IMR-90 (cell line): ENCODE measurements around the gene NOD1. TPM values are rescaled to one million over a fixed set of nuclear protein-coding genes. Genes with fewer than 3 reads are reported as not detected.

Experiments
- ATAC-seq: fragments of 200-7000 bp; cut with Tn5 transposase; 2 replicates; pipeline ENCODE4 v1.9.1; 2020; ENCODE audit warnings: low read depth, mild to moderate bottlenecking, moderate library complexity
- BruUV-seq: library from RNA; stranded (reverse); fragments of 400-500 nt; replicated peaks from 2 replicates; lab custom pipeline; 2021; lab: Mats Ljungman, UMichigan
- CTCF ChIA-PET: fragments of 300-600 bp; formaldehyde crosslinking; extraction: SDS; loops from one replicate; lab custom pipeline; 2021; ENCODE audit warnings: antibody characterized with exemption; lab: Yijun Ruan, JAX
- POLR2A ChIA-PET: fragments of 300-600 bp; sonication (Branson Sonifier 250); formaldehyde crosslinking; loops from one replicate; lab custom pipeline; 2022; ENCODE audit warnings: antibody characterized with exemption; ENCODE audit not compliant: unreplicated experiment; lab: Charles Lee
- DNase-seq: peaks from one replicate; pipeline ENCODE4 v3.0.0; 2013
- H2AFZ ChIP-seq: replicated peaks from 2 replicates; pipeline ENCODE3; 2013; ENCODE audit warnings: low read length, mild to moderate bottlenecking; ENCODE audit not compliant: poor library complexity
- H2AK5ac ChIP-seq: 2 replicates; pipeline ENCODE4 v1.6.1; 2013; ENCODE audit warnings: low read depth, low read length, inconsistent platforms
- H2AK9ac ChIP-seq: replicated peaks from 2 replicates; pipeline ENCODE3; 2013; ENCODE audit warnings: mild to moderate bottlenecking, low read depth, low read length, moderate library complexity; ENCODE audit not compliant: poor library complexity
- H2BK120ac ChIP-seq: 2 replicates; pipeline ENCODE4 v1.6.1; 2013; ENCODE audit warnings: low read depth, low read length, inconsistent platforms
- H2BK15ac ChIP-seq: 3 replicates; pipeline ENCODE4 v1.6.1; 2013; ENCODE audit warnings: low read depth, low read length, inconsistent platforms
- H2BK20ac ChIP-seq: 2 replicates; pipeline ENCODE4 v1.6.1; 2013; ENCODE audit warnings: low read depth, mild to moderate bottlenecking, inconsistent platforms, low read length, moderate library complexity
- H2BK5ac ChIP-seq: 2 replicates; pipeline ENCODE4 v1.6.1; 2013; ENCODE audit warnings: mild to moderate bottlenecking, low read depth, low read length, inconsistent platforms; ENCODE audit not compliant: poor library complexity, severe bottlenecking
- H3K14ac ChIP-seq: replicated peaks from 2 replicates; pipeline ENCODE4 v1.6.1; 2013; ENCODE audit warnings: low read depth, low read length, inconsistent platforms
- H3K18ac ChIP-seq: 2 replicates; pipeline ENCODE4 v1.6.1; 2013; ENCODE audit warnings: low read depth, low read length, control low read depth
- H3K23ac ChIP-seq: 2 replicates; pipeline ENCODE4 v1.6.1; 2013; ENCODE audit warnings: low read depth, low read length, inconsistent platforms
- H3K27ac ChIP-seq: 2 replicates; pipeline ENCODE4 v1.5.1; 2013; ENCODE audit warnings: mild to moderate bottlenecking, control low read depth, low read length; ENCODE audit not compliant: insufficient read depth
- H3K27me3 ChIP-seq: 2 replicates; pipeline ENCODE4 v1.6.1; 2013; ENCODE audit warnings: low read length; ENCODE audit not compliant: control insufficient read depth, insufficient read depth
- H3K36me3 ChIP-seq: 2 replicates; pipeline ENCODE4 v1.6.1; 2013; ENCODE audit warnings: low read length, mixed read lengths; ENCODE audit not compliant: control insufficient read depth, insufficient read depth
- H3K4ac ChIP-seq: 2 replicates; pipeline ENCODE4 v1.6.1; 2013; ENCODE audit warnings: low read depth, low read length, inconsistent platforms
- H3K4me1 ChIP-seq: 2 replicates; pipeline ENCODE4 v1.6.1; 2013; ENCODE audit warnings: low read length, mixed read lengths; ENCODE audit not compliant: control insufficient read depth, insufficient read depth
- H3K4me2 ChIP-seq: 2 replicates; pipeline ENCODE4 v1.6.1; 2013; ENCODE audit warnings: low read depth, mild to moderate bottlenecking, control low read depth, low read length, moderate library complexity
- H3K4me3 ChIP-seq: 2 replicates; pipeline ENCODE4 v1.5.1; 2013; ENCODE audit warnings: low read depth, mild to moderate bottlenecking, control low read depth, low read length, moderate library complexity; ENCODE audit not compliant: insufficient read depth
- H3K56ac ChIP-seq: 2 replicates; pipeline ENCODE4 v1.6.1; 2013; ENCODE audit warnings: low read length, inconsistent platforms; ENCODE audit not compliant: insufficient read depth; ENCODE audit errors: extremely low read depth
- H3K79me1 ChIP-seq, 2 experiments: 2 replicates each; pipeline ENCODE4 v1.6.1; 2013; ENCODE audit warnings: low read length in 2 of 2, inconsistent platforms in 1 of 2, low read depth in 1 of 2
- H3K9ac ChIP-seq: 2 replicates; pipeline ENCODE4 v1.6.1; 2013; ENCODE audit warnings: low read depth, low read length, control low read depth
- H3K9me1 ChIP-seq: 2 replicates; pipeline ENCODE4 v1.6.1; 2013; ENCODE audit warnings: low read length, inconsistent platforms; ENCODE audit not compliant: insufficient read depth
- H3K9me3 ChIP-seq: 2 replicates; pipeline ENCODE4 v1.6.1; 2013; ENCODE audit warnings: low read length; ENCODE audit not compliant: control insufficient read depth, insufficient read depth
- H4K20me1 ChIP-seq: 2 replicates; pipeline ENCODE4 v1.6.1; 2013; ENCODE audit warnings: low read length, inconsistent platforms; ENCODE audit not compliant: insufficient read depth
- H4K5ac ChIP-seq: 2 replicates; pipeline ENCODE4 v1.6.1; 2013; ENCODE audit warnings: mild to moderate bottlenecking, low read depth, low read length, control low read depth
- H4K8ac ChIP-seq, 2 experiments: 2 replicates each; pipeline ENCODE4 v1.6.1; 2013; ENCODE audit warnings: low read depth in 2 of 2, low read length in 2 of 2, control low read depth in 1 of 2, inconsistent platforms in 1 of 2
- H4K91ac ChIP-seq: 2 replicates; pipeline ENCODE4 v1.6.1; 2013; ENCODE audit warnings: low read depth, low read length, inconsistent platforms; ENCODE audit not compliant: insufficient read depth
- BHLHE40 ChIP-seq: fragments of 150-350 bp; IDR thresholded peaks from 2 replicates; pipeline ENCODE4 v1.6.1; 2016; ENCODE audit warnings: mild to moderate bottlenecking, low read depth, low read length
- CEBPB ChIP-seq: IDR thresholded peaks from 2 replicates; pipeline ENCODE4 v1.6.1; 2012; ENCODE audit warnings: low read depth, low read length, improper control_type of control experiment
- CHD1 ChIP-seq: IDR thresholded peaks from 2 replicates; pipeline ENCODE4 v1.6.1; 2012; ENCODE audit warnings: low read depth, low read length, improper control_type of control experiment
- FOS ChIP-seq: fragments of 150-350 bp; IDR thresholded peaks from 2 replicates; pipeline ENCODE4 v1.6.1; 2016; ENCODE audit warnings: low read depth, low read length
- MAFK ChIP-seq: IDR thresholded peaks from 2 replicates; pipeline ENCODE4 v1.6.1; 2012; ENCODE audit warnings: low read depth, low read length, improper control_type of control experiment
- MAZ ChIP-seq: IDR thresholded peaks from 2 replicates; pipeline ENCODE4 v1.6.1; 2012; ENCODE audit warnings: low read depth, mild to moderate bottlenecking, low read length, improper control_type of control experiment, moderate library complexity, borderline replicate concordance
- MXI1 ChIP-seq: IDR thresholded peaks from 2 replicates; pipeline ENCODE4 v1.6.1; 2012; ENCODE audit warnings: low read depth, mild to moderate bottlenecking, low read length, moderate library complexity, borderline replicate concordance
- NFE2L2 ChIP-seq: fragments of 150-350 bp; IDR thresholded peaks from 2 replicates; pipeline ENCODE4 v1.6.1; 2016; ENCODE audit warnings: low read depth, mild to moderate bottlenecking, low read length
- POLR2A ChIP-seq: IDR thresholded peaks from 2 replicates; pipeline ENCODE4 v1.6.1; 2012; ENCODE audit warnings: mild to moderate bottlenecking, low read depth, low read length
- RCOR1 ChIP-seq: IDR thresholded peaks from 2 replicates; pipeline ENCODE4 v1.6.1; 2012; ENCODE audit warnings: mild to moderate bottlenecking, low read length, improper control_type of control experiment; ENCODE audit not compliant: insufficient replicate concordance
- RFX5 ChIP-seq: IDR thresholded peaks from 2 replicates; pipeline ENCODE4 v1.8.0; 2012; ENCODE audit warnings: low read depth, mild to moderate bottlenecking, low read length, moderate library complexity
- SMC3 ChIP-seq: fragments of 150-350 bp; IDR thresholded peaks from 2 replicates; pipeline ENCODE4 v1.6.1; 2016; ENCODE audit warnings: low read depth, mild to moderate bottlenecking, antibody characterized with exemption, low read length, moderate library complexity
- WGBS, 2 experiments: methylation state at CpG; one replicate each; pipeline versions ENCODE4 v1.1.5 to v1.1.7; 2013; ENCODE audit warnings: missing lambda C conversion rate in 2 of 2; ENCODE audit not compliant: insufficient read length in 1 of 2; ENCODE audit errors: extremely low coverage in 2 of 2; 5-methylcytosine and 5-hydroxymethylcytosine counted together
- dilution Hi-C: fragments of 300-500 bp; cut with HindIII; formaldehyde crosslinking; loops from one replicate; pipeline ENCODE4 v1.14.3; 2018; ENCODE audit warnings: low sequenced_read_pairs; ENCODE audit not compliant: unreplicated experiment
- in situ Hi-C: fragments of 300-500 bp; cut with MboI; formaldehyde crosslinking; loops from 3 replicates; pipeline ENCODE4 v1.14.3; 2019; ENCODE audit warnings: low sequenced_read_pairs, inconsistent platforms, mixed read lengths
- intact Hi-C: fragments of 100-400 bp; cut with micrococcal nuclease; formaldehyde crosslinking; loops from 2 replicates; pipeline ENCODE4 v1.10.0; 2022
- polyA plus RNA-seq, 3 experiments: library from polyadenylated mRNA; depleted of rRNA; stranded (reverse); fragments of >200 nt; gene quantifications; 2 replicates each; pipeline ENCODE4 v1.2.3, GENCODE V29; 2012; ENCODE audit warnings: low replicate concordance in 1 of 3
- total RNA-seq: library from RNA; depleted of rRNA; stranded (reverse); fragments of >200 nt; gene quantifications from 2 replicates; pipeline ENCODE4 v1.2.3, GENCODE V29; 2012
- TF ChIP-seq, protein P1 (sequence below): conservative IDR thresholded peaks from 2 replicates; pipeline ENCODE4 v1.5.1; 2012; ENCODE audit warnings: mild to moderate bottlenecking, low read depth, low read length, improper control_type of control experiment
- TF ChIP-seq, protein P2 (sequence below): fragments of 150-350 bp; IDR thresholded peaks from 2 replicates; pipeline ENCODE4 v1.6.1; 2017; ENCODE audit warnings: mild to moderate bottlenecking, antibody characterized with exemption, low read length, low read depth
- TF ChIP-seq, protein P3 (sequence below): fragments of 150-350 bp; IDR thresholded peaks from 2 replicates; pipeline ENCODE4 v1.6.1; 2016; ENCODE audit warnings: low read depth, mild to moderate bottlenecking, low read length, moderate library complexity, borderline replicate concordance

Gene NOD1
- total and polyA plus RNA-seq, 2 of the 4 experiments (the other 2 are of a cell fraction): 1.8 to 3.0 TPM

DNA sequence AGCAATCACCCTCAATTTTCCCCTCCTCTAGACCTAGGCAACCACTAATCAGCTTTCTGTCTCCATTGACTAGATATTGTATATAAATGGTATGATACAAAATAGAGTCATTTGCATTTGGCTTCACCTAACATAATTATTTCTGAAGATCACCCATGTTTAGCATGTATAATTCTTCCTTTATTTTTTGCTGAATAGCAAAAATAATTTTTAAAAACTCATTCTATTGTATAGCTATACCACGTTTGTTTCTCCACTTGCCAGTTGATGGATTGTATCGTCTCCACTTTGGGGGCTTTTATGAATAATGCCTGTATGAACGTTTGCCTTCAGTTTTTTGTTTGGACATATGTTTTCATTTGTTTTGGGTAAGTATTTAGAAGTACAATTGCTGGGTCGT, 98.8 kb downstream of the NOD1 start:
- intact Hi-C loops (no loop called here), in situ Hi-C loops (no loop called here), dilution Hi-C loops (no loop called here)
- H2AK9ac ChIP-seq: no peak overlapping the region
- no peak overlapping the region for H2AK5ac ChIP-seq
- TF ChIP-seq NFE2L2 (no peak), CEBPB (no peak), MXI1 (no peak), MAFK (no peak), SMC3 (no peak), CHD1 (no peak), FOS (no peak), BHLHE40 (no peak), MAZ (no peak), RCOR1 (no peak), POLR2A (no peak), RFX5 (no peak)
- TF ChIP-seq, protein P1, sequence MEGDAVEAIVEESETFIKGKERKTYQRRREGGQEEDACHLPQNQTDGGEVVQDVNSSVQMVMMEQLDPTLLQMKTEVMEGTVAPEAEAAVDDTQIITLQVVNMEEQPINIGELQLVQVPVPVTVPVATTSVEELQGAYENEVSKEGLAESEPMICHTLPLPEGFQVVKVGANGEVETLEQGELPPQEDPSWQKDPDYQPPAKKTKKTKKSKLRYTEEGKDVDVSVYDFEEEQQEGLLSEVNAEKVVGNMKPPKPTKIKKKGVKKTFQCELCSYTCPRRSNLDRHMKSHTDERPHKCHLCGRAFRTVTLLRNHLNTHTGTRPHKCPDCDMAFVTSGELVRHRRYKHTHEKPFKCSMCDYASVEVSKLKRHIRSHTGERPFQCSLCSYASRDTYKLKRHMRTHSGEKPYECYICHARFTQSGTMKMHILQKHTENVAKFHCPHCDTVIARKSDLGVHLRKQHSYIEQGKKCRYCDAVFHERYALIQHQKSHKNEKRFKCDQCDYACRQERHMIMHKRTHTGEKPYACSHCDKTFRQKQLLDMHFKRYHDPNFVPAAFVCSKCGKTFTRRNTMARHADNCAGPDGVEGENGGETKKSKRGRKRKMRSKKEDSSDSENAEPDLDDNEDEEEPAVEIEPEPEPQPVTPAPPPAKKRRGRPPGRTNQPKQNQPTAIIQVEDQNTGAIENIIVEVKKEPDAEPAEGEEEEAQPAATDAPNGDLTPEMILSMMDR: no peak
- TF ChIP-seq, protein P2, sequence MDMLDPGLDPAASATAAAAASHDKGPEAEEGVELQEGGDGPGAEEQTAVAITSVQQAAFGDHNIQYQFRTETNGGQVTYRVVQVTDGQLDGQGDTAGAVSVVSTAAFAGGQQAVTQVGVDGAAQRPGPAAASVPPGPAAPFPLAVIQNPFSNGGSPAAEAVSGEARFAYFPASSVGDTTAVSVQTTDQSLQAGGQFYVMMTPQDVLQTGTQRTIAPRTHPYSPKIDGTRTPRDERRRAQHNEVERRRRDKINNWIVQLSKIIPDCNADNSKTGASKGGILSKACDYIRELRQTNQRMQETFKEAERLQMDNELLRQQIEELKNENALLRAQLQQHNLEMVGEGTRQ: no peak
- TF ChIP-seq, protein P3, sequence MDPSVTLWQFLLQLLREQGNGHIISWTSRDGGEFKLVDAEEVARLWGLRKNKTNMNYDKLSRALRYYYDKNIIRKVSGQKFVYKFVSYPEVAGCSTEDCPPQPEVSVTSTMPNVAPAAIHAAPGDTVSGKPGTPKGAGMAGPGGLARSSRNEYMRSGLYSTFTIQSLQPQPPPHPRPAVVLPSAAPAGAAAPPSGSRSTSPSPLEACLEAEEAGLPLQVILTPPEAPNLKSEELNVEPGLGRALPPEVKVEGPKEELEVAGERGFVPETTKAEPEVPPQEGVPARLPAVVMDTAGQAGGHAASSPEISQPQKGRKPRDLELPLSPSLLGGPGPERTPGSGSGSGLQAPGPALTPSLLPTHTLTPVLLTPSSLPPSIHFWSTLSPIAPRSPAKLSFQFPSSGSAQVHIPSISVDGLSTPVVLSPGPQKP: no peak
- H2BK5ac ChIP-seq: no peak overlapping the region
- H3K14ac ChIP-seq: no peak overlapping the region
- DNase-seq (no peak), ATAC-seq (no peak)
- no peak overlapping the region for H2AFZ ChIP-seq
- no peak overlapping the region for H3K4me3 ChIP-seq
- H3K4ac ChIP-seq: no peak overlapping the region
- POLR2A ChIA-PET: no interaction called here
- no peaks in the 10 kb centered on the region for H3K36me3 ChIP-seq
- H4K20me1 ChIP-seq: no peaks in the 10 kb centered on the region
- no CpG with 5 or more reads among the region's 4 CpGs for WGBS, 2 experiments
- no peak overlapping the region for H3K4me2 ChIP-seq
- no peak overlapping the region for H2BK15ac ChIP-seq
- no peak overlapping the region for H4K5ac ChIP-seq
- CTCF ChIA-PET: no interaction called here
- no peak overlapping the region for H3K9ac ChIP-seq
- H3K9me3 ChIP-seq: no peaks in the 10 kb centered on the region
- H3K9me1 ChIP-seq: no peaks in the 10 kb centered on the region
- H3K4me1 ChIP-seq: no peaks in the 10 kb centered on the region
- H4K8ac ChIP-seq: no peak overlapping the region
- no peaks in the 10 kb centered on the region for H3K79me1 ChIP-seq
- H3K27me3 ChIP-seq: no peaks in the 10 kb centered on the region
- no peak overlapping the region for H2BK20ac ChIP-seq
- no peak overlapping the region for H3K18ac ChIP-seq
- no peak overlapping the region for H3K27ac ChIP-seq
- BruUV-seq: no TSS peak
- no peak overlapping the region for H3K23ac ChIP-seq
- no peak overlapping the region for H4K91ac ChIP-seq
- H3K56ac ChIP-seq: no peak overlapping the region
- no peak overlapping the region for H2BK120ac ChIP-seq
